IMR-90 (cell line): ENCODE data around the gene AP3S1. TPM values are rescaled to one million over a fixed set of nuclear protein-coding genes. Genes with fewer than 3 reads are reported as not detected.

ENCODE experiments used
- ATAC-seq: fragments of 200-7000 bp; cut with Tn5 transposase; 2 replicates; pipeline ENCODE4 v1.9.1; 2020; ENCODE audit warnings: low read depth, mild to moderate bottlenecking, moderate library complexity
- BruUV-seq: library from RNA; stranded (reverse); fragments of 400-500 nt; replicated peaks from 2 replicates; lab custom pipeline; 2021; lab: Mats Ljungman, UMichigan
- CTCF ChIA-PET: fragments of 300-600 bp; formaldehyde crosslinking; extraction: SDS; loops from one replicate; lab custom pipeline; 2021; ENCODE audit warnings: antibody characterized with exemption; lab: Yijun Ruan, JAX
- POLR2A ChIA-PET: fragments of 300-600 bp; sonication (Branson Sonifier 250); formaldehyde crosslinking; loops from one replicate; lab custom pipeline; 2022; ENCODE audit warnings: antibody characterized with exemption; ENCODE audit not compliant: unreplicated experiment; lab: Charles Lee
- DNase-seq: peaks from one replicate; pipeline ENCODE4 v3.0.0; 2013
- H2AFZ ChIP-seq: replicated peaks from 2 replicates; pipeline ENCODE3; 2013; ENCODE audit warnings: low read length, mild to moderate bottlenecking; ENCODE audit not compliant: poor library complexity
- H2AK5ac ChIP-seq: 2 replicates; pipeline ENCODE4 v1.6.1; 2013; ENCODE audit warnings: low read depth, low read length, inconsistent platforms
- H2AK9ac ChIP-seq: replicated peaks from 2 replicates; pipeline ENCODE3; 2013; ENCODE audit warnings: mild to moderate bottlenecking, low read depth, low read length, moderate library complexity; ENCODE audit not compliant: poor library complexity
- H2BK120ac ChIP-seq: 2 replicates; pipeline ENCODE4 v1.6.1; 2013; ENCODE audit warnings: low read depth, low read length, inconsistent platforms
- H2BK15ac ChIP-seq: 3 replicates; pipeline ENCODE4 v1.6.1; 2013; ENCODE audit warnings: low read depth, low read length, inconsistent platforms
- H2BK20ac ChIP-seq: 2 replicates; pipeline ENCODE4 v1.6.1; 2013; ENCODE audit warnings: low read depth, mild to moderate bottlenecking, inconsistent platforms, low read length, moderate library complexity
- H2BK5ac ChIP-seq: 2 replicates; pipeline ENCODE4 v1.6.1; 2013; ENCODE audit warnings: mild to moderate bottlenecking, low read depth, low read length, inconsistent platforms; ENCODE audit not compliant: poor library complexity, severe bottlenecking
- H3K14ac ChIP-seq: replicated peaks from 2 replicates; pipeline ENCODE4 v1.6.1; 2013; ENCODE audit warnings: low read depth, low read length, inconsistent platforms
- H3K18ac ChIP-seq: 2 replicates; pipeline ENCODE4 v1.6.1; 2013; ENCODE audit warnings: low read depth, low read length, control low read depth
- H3K23ac ChIP-seq: 2 replicates; pipeline ENCODE4 v1.6.1; 2013; ENCODE audit warnings: low read depth, low read length, inconsistent platforms
- H3K27ac ChIP-seq: 2 replicates; pipeline ENCODE4 v1.5.1; 2013; ENCODE audit warnings: mild to moderate bottlenecking, control low read depth, low read length; ENCODE audit not compliant: insufficient read depth
- H3K27me3 ChIP-seq: 2 replicates; pipeline ENCODE4 v1.6.1; 2013; ENCODE audit warnings: low read length; ENCODE audit not compliant: control insufficient read depth, insufficient read depth
- H3K36me3 ChIP-seq: 2 replicates; pipeline ENCODE4 v1.6.1; 2013; ENCODE audit warnings: low read length, mixed read lengths; ENCODE audit not compliant: control insufficient read depth, insufficient read depth
- H3K4ac ChIP-seq: 2 replicates; pipeline ENCODE4 v1.6.1; 2013; ENCODE audit warnings: low read depth, low read length, inconsistent platforms
- H3K4me1 ChIP-seq: 2 replicates; pipeline ENCODE4 v1.6.1; 2013; ENCODE audit warnings: low read length, mixed read lengths; ENCODE audit not compliant: control insufficient read depth, insufficient read depth
- H3K4me2 ChIP-seq: 2 replicates; pipeline ENCODE4 v1.6.1; 2013; ENCODE audit warnings: low read depth, mild to moderate bottlenecking, control low read depth, low read length, moderate library complexity
- H3K4me3 ChIP-seq: 2 replicates; pipeline ENCODE4 v1.5.1; 2013; ENCODE audit warnings: low read depth, mild to moderate bottlenecking, control low read depth, low read length, moderate library complexity; ENCODE audit not compliant: insufficient read depth
- H3K56ac ChIP-seq: 2 replicates; pipeline ENCODE4 v1.6.1; 2013; ENCODE audit warnings: low read length, inconsistent platforms; ENCODE audit not compliant: insufficient read depth; ENCODE audit errors: extremely low read depth
- H3K79me1 ChIP-seq, 2 experiments: 2 replicates each; pipeline ENCODE4 v1.6.1; 2013; ENCODE audit warnings: low read length in 2 of 2, inconsistent platforms in 1 of 2, low read depth in 1 of 2
- H3K9ac ChIP-seq: 2 replicates; pipeline ENCODE4 v1.6.1; 2013; ENCODE audit warnings: low read depth, low read length, control low read depth
- H3K9me1 ChIP-seq: 2 replicates; pipeline ENCODE4 v1.6.1; 2013; ENCODE audit warnings: low read length, inconsistent platforms; ENCODE audit not compliant: insufficient read depth
- H3K9me3 ChIP-seq: 2 replicates; pipeline ENCODE4 v1.6.1; 2013; ENCODE audit warnings: low read length; ENCODE audit not compliant: control insufficient read depth, insufficient read depth
- H4K20me1 ChIP-seq: 2 replicates; pipeline ENCODE4 v1.6.1; 2013; ENCODE audit warnings: low read length, inconsistent platforms; ENCODE audit not compliant: insufficient read depth
- H4K5ac ChIP-seq: 2 replicates; pipeline ENCODE4 v1.6.1; 2013; ENCODE audit warnings: mild to moderate bottlenecking, low read depth, low read length, control low read depth
- H4K8ac ChIP-seq, 2 experiments: 2 replicates each; pipeline ENCODE4 v1.6.1; 2013; ENCODE audit warnings: low read depth in 2 of 2, low read length in 2 of 2, control low read depth in 1 of 2, inconsistent platforms in 1 of 2
- H4K91ac ChIP-seq: 2 replicates; pipeline ENCODE4 v1.6.1; 2013; ENCODE audit warnings: low read depth, low read length, inconsistent platforms; ENCODE audit not compliant: insufficient read depth
- CEBPB ChIP-seq: IDR thresholded peaks from 2 replicates; pipeline ENCODE4 v1.6.1; 2012; ENCODE audit warnings: low read depth, low read length, improper control_type of control experiment
- CHD1 ChIP-seq: IDR thresholded peaks from 2 replicates; pipeline ENCODE4 v1.6.1; 2012; ENCODE audit warnings: low read depth, low read length, improper control_type of control experiment
- CTCF ChIP-seq: conservative IDR thresholded peaks from 2 replicates; pipeline ENCODE4 v1.5.1; 2012; ENCODE audit warnings: mild to moderate bottlenecking, low read depth, low read length, improper control_type of control experiment
- FOS ChIP-seq: fragments of 150-350 bp; IDR thresholded peaks from 2 replicates; pipeline ENCODE4 v1.6.1; 2016; ENCODE audit warnings: low read depth, low read length
- MAFK ChIP-seq: IDR thresholded peaks from 2 replicates; pipeline ENCODE4 v1.6.1; 2012; ENCODE audit warnings: low read depth, low read length, improper control_type of control experiment
- MAZ ChIP-seq: IDR thresholded peaks from 2 replicates; pipeline ENCODE4 v1.6.1; 2012; ENCODE audit warnings: low read depth, mild to moderate bottlenecking, low read length, improper control_type of control experiment, moderate library complexity, borderline replicate concordance
- MXI1 ChIP-seq: IDR thresholded peaks from 2 replicates; pipeline ENCODE4 v1.6.1; 2012; ENCODE audit warnings: low read depth, mild to moderate bottlenecking, low read length, moderate library complexity, borderline replicate concordance
- NFE2L2 ChIP-seq: fragments of 150-350 bp; IDR thresholded peaks from 2 replicates; pipeline ENCODE4 v1.6.1; 2016; ENCODE audit warnings: low read depth, mild to moderate bottlenecking, low read length
- POLR2A ChIP-seq: IDR thresholded peaks from 2 replicates; pipeline ENCODE4 v1.6.1; 2012; ENCODE audit warnings: mild to moderate bottlenecking, low read depth, low read length
- RAD21 ChIP-seq: IDR thresholded peaks from 2 replicates; pipeline ENCODE4 v1.6.1; 2012; ENCODE audit warnings: low read length, improper control_type of control experiment
- RCOR1 ChIP-seq: IDR thresholded peaks from 2 replicates; pipeline ENCODE4 v1.6.1; 2012; ENCODE audit warnings: mild to moderate bottlenecking, low read length, improper control_type of control experiment; ENCODE audit not compliant: insufficient replicate concordance
- RFX5 ChIP-seq: IDR thresholded peaks from 2 replicates; pipeline ENCODE4 v1.8.0; 2012; ENCODE audit warnings: low read depth, mild to moderate bottlenecking, low read length, moderate library complexity
- SMC3 ChIP-seq: fragments of 150-350 bp; IDR thresholded peaks from 2 replicates; pipeline ENCODE4 v1.6.1; 2016; ENCODE audit warnings: low read depth, mild to moderate bottlenecking, antibody characterized with exemption, low read length, moderate library complexity
- USF2 ChIP-seq: fragments of 150-350 bp; IDR thresholded peaks from 2 replicates; pipeline ENCODE4 v1.6.1; 2017; ENCODE audit warnings: mild to moderate bottlenecking, antibody characterized with exemption, low read length, low read depth
- WGBS, 2 experiments: methylation state at CpG; one replicate each; pipeline versions ENCODE4 v1.1.5 to v1.1.7; 2013; ENCODE audit warnings: missing lambda C conversion rate in 2 of 2; ENCODE audit not compliant: insufficient read length in 1 of 2; ENCODE audit errors: extremely low coverage in 2 of 2; 5-methylcytosine and 5-hydroxymethylcytosine counted together
- dilution Hi-C: fragments of 300-500 bp; cut with HindIII; formaldehyde crosslinking; loops from one replicate; pipeline ENCODE4 v1.14.3; 2018; ENCODE audit warnings: low sequenced_read_pairs; ENCODE audit not compliant: unreplicated experiment
- in situ Hi-C: fragments of 300-500 bp; cut with MboI; formaldehyde crosslinking; loops from 3 replicates; pipeline ENCODE4 v1.14.3; 2019; ENCODE audit warnings: low sequenced_read_pairs, inconsistent platforms, mixed read lengths
- intact Hi-C: fragments of 100-400 bp; cut with micrococcal nuclease; formaldehyde crosslinking; loops from 2 replicates; pipeline ENCODE4 v1.10.0; 2022
- polyA plus RNA-seq, 3 experiments: library from polyadenylated mRNA; depleted of rRNA; stranded (reverse); fragments of >200 nt; gene quantifications; 2 replicates each; pipeline ENCODE4 v1.2.3, GENCODE V29; 2012; ENCODE audit warnings: low replicate concordance in 1 of 3
- total RNA-seq: library from RNA; depleted of rRNA; stranded (reverse); fragments of >200 nt; gene quantifications from 2 replicates; pipeline ENCODE4 v1.2.3, GENCODE V29; 2012
- TF ChIP-seq, protein P1 (sequence below): fragments of 150-350 bp; IDR thresholded peaks from 2 replicates; pipeline ENCODE4 v1.6.1; 2016; ENCODE audit warnings: low read depth, mild to moderate bottlenecking, low read length, moderate library complexity, borderline replicate concordance

Gene AP3S1
- total and polyA plus RNA-seq, 2 of the 4 experiments (the other 2 are of a cell fraction), result 21.9 to 73.1 TPM

- Histone ChIP-seq H3K9me3 (no peaks in the 10 kb centered on the region), H3K36me3 (no peaks in the 10 kb centered on the region), H2BK15ac (no peak overlapping the region), H3K18ac (no peak overlapping the region), H3K79me1 (no peaks in the 10 kb centered on the region), H3K27ac (no peak overlapping the region), H4K5ac (no peak overlapping the region), H3K4me3 (no peak overlapping the region), H3K4me2 (no peak overlapping the region), H2BK20ac (no peak overlapping the region), H3K27me3 (0 out of 2 replicates have a peak, but pooled peaks cover 2% of the 10 kb centered on the region), H3K4me1 (no peaks in the 10 kb centered on the region), H2AK5ac (no peak overlapping the region), H4K91ac (no peak overlapping the region), H3K9me1 (no peaks in the 10 kb centered on the region; the same call in 1 of the 2 replicates), H4K20me1 (no peaks in the 10 kb centered on the region), H2BK120ac (no peak overlapping the region), H2AK9ac (no peak overlapping the region), H2AFZ (no peak overlapping the region), H2BK5ac (no peak overlapping the region), H3K56ac (no peak overlapping the region), H3K23ac (no peak overlapping the region), H4K8ac (no peak overlapping the region), H3K9ac (no peak overlapping the region), H3K14ac (no peak overlapping the region), H3K4ac (no peak overlapping the region)
- BruUV-seq, result no TSS peak
- dilution Hi-C loops, result no loop called here
- no peak for DNase-seq
- in situ Hi-C loops, result no loop called here
- ChIA-PET POLR2A (no interaction called here), CTCF (no interaction called here)
- no CpG with 5 or more reads among the region's 2 CpGs for WGBS, 2 experiments
- intact Hi-C loops, result no loop called here
- no peak for ATAC-seq
- TF ChIP-seq MXI1 (no peak), RFX5 (no peak), RAD21 (no peak), MAZ (no peak), MAFK (no peak), CTCF (no peak), RCOR1 (no peak), CHD1 (no peak), POLR2A (no peak), SMC3 (no peak), USF2 (no peak), FOS (no peak), NFE2L2 (no peak), CEBPB (no peak)
- TF ChIP-seq, protein P1, sequence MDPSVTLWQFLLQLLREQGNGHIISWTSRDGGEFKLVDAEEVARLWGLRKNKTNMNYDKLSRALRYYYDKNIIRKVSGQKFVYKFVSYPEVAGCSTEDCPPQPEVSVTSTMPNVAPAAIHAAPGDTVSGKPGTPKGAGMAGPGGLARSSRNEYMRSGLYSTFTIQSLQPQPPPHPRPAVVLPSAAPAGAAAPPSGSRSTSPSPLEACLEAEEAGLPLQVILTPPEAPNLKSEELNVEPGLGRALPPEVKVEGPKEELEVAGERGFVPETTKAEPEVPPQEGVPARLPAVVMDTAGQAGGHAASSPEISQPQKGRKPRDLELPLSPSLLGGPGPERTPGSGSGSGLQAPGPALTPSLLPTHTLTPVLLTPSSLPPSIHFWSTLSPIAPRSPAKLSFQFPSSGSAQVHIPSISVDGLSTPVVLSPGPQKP, result no peak
Observed at GRCh38 chr5:115801152-115801551, 40.6 kb upstream of the AP3S1 start.
